Pancreas (tissue), 10 donors: Measurements from ENCODE around the gene KIFC1. TPM values are rescaled to one million over a fixed set of nuclear protein-coding genes. Genes with fewer than 3 reads are reported as not detected.

Source experiments
- ATAC-seq, 4 donors: fragments of 200-7000 bp; cut with Tn5 transposase; one replicate each; pipeline versions ENCODE4 v1.8.0 to v1.9.1; 2020; ENCODE audit warnings: mild to moderate bottlenecking in 4 of 4, moderate library complexity in 4 of 4
- DNase-seq, 6 donors: peaks; one replicate each; pipeline ENCODE4 v3.0.0-alpha.2; 2020
- FAIRE-seq: peaks from 2 replicates; lab custom pipeline; 2012; peaks lifted over from hg19 to GRCh38; lab: Jason Lieb, UNC
- H3K27ac ChIP-seq, 4 donors: fragments of 200-600 bp; sonication (generic); 1 replicate in 3 of 4; 2 replicates in 1 of 4; pipeline versions ENCODE4 v1.5.0 to v1.8.0; 2020
- H3K27me3 ChIP-seq, 4 donors: fragments of 200-600 bp; one replicate each; pipeline ENCODE4 v1.8.0; 2021
- H3K36me3 ChIP-seq, 3 donors: fragments of 200-600 bp; sonication (generic) in 1 of 3; one replicate each; pipeline versions ENCODE4 v1.5.0 to v1.8.0; 2020 to 2021
- H3K4me1 ChIP-seq, 3 donors: fragments of 200-600 bp; one replicate each; pipeline ENCODE4 v1.8.0; 2021
- H3K4me3 ChIP-seq, 4 donors: fragments of 200-600 bp; sonication (generic) in 2 of 4; one replicate each; pipeline versions ENCODE4 v1.5.0 to v1.8.0; 2020 to 2021
- H3K9me3 ChIP-seq, 4 donors: fragments of 200-600 bp; one replicate each; pipeline ENCODE4 v1.8.0; 2021
- CTCF ChIP-seq, 4 donors: fragments of 200-600 bp; sonication (generic) in 3 of 4; IDR thresholded peaks; one replicate each; pipeline versions ENCODE4 v1.5.0 to v1.8.0; 2021; ENCODE audit warnings: antibody characterized with exemption in 4 of 4
- WGBS, 2 donors: extraction: QIAGEN DNeasy Blood & Tissue Kit; methylation state at CpG; one replicate each; pipeline ENCODE4 v1.1.7; 2013; 5-methylcytosine and 5-hydroxymethylcytosine counted together
- intact Hi-C, 3 donors: fragments of 100-400 bp; cut with DNase I; formaldehyde crosslinking; loops; one replicate each; pipeline versions ENCODE4 v1.11.1 to v1.14.2; 2022
- microRNA-seq, 2 donors: library from miRNA; unstranded; fragments of <30 nt; microRNA quantifications; one replicate each; pipeline versions ENCODE4 to v1.1.0, GENCODE V29; 2019 to 2020
- polyA plus RNA-seq, 2 donors: library from polyadenylated mRNA; stranded (reverse); fragments of 200-250 nt; gene quantifications; one replicate each; pipeline ENCODE4 v1.2.3, GENCODE V29; 2013
- total RNA-seq, 6 donors: library from RNA; stranded (reverse); fragmentation: NEBNext Ultra II Directional in 4 of 6; extraction: Animal tissue kit (Norgen Biotek cat#: 25700) in 4 of 6; gene quantifications; one replicate each; pipeline versions ENCODE4 v1.2.1 to v1.2.4, GENCODE V29; 2021 to 2023
- donor health status: healthy with polysubstance abuse.
- donor health status: DM: no; HTN: no; CAD: no; lungs with moderate emphysema.
- donor health status: DM: no; HTN: no; CAD: no.
- donor health status: control.
- donor health status: control.
- donor health status: Bipolar disorder and iron deficiency.
- donor health status: DM: yes; HTN: yes; CAD: no.
- donor health status: DM: no; HTN: no; CAD: no.
- donor health status: DM: no; HTN: no; CAD: no.
- donor health status: DM: yes; HTN: yes; CAD: no.

Gene KIFC1
- total and polyA plus RNA-seq, 8 donors, result 0.14 to 1.5 (median 0.35) TPM

DNA sequence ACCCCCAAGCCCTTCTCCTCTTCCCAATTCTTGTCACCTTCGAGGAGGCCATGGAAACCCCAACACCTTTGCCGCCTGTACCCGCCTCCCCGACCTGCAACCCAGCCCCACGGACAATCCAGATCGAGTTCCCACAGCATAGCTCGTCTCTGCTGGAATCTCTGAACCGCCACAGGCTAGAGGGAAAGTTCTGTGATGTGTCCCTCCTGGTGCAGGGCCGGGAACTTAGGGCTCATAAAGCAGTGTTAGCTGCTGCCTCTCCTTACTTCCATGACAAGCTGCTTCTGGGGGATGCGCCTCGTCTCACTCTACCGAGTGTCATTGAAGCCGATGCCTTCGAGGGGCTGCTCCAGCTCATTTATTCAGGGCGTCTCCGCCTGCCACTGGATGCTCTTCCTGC, 63.4 kb downstream of the KIFC1 start:
- DNase-seq (no peak), FAIRE-seq (no peak), ATAC-seq (no peak)
- intact Hi-C loops, result no loop called here
- H3K9me3 ChIP-seq, result no peaks in the 10 kb centered on the region
- WGBS, 2 donors, result 39 to 43% methylated on average over 16 of the region's 16 CpGs
- H3K4me3 ChIP-seq, result peak overlapping the region; percentile 75 to 96 (median 91)
- no peaks in the 10 kb centered on the region for H3K36me3 ChIP-seq
- H3K27me3 ChIP-seq, result no peaks in the 10 kb centered on the region
- TF ChIP-seq CTCF (IDR thresholded peaks at IDR 0.05), result no peak
- no peak overlapping the region for H3K27ac ChIP-seq
- peaks cover 0 to 12% (median 0%) of the 10 kb centered on the region in 3 donors for H3K4me1 ChIP-seq

GRCh38 chr6:33456156-33456555, 64.5 kb downstream of the KIFC1 start:
- 96 to 97% methylated on average over 12 of the region's 12 CpGs for WGBS, 2 donors
- Histone ChIP-seq H3K9me3 (no peaks in the 10 kb centered on the region), H3K4me3 (no peak overlapping the region), H3K27me3 (no peaks in the 10 kb centered on the region), H3K36me3 (no peaks in the 10 kb centered on the region), H3K27ac (no peak overlapping the region), H3K4me1 (peaks cover 0 to 12% (median 0%) of the 10 kb centered on the region in 3 donors)
- ATAC-seq, result no peak
- intact Hi-C loops, result no loop called here
- FAIRE-seq, result no peak
- no peak for DNase-seq
- no peak for TF ChIP-seq CTCF (IDR thresholded peaks at IDR 0.05)

- no peak for DNase-seq
- intact Hi-C loops, result no loop called here
- TF ChIP-seq CTCF (IDR thresholded peaks at IDR 0.05), result no peak
- Histone ChIP-seq H3K4me3 (no peak overlapping the region), H3K9me3 (no peaks in the 10 kb centered on the region), H3K4me1 (peaks cover 0 to 7% (median 0%) of the 10 kb centered on the region in 3 donors), H3K27me3 (no peaks in the 10 kb centered on the region), H3K27ac (no peak overlapping the region), H3K36me3 (no peaks in the 10 kb centered on the region)
- no peak for FAIRE-seq
- WGBS, 2 donors, result 48 to 59% methylated on average over 3 of the region's 3 CpGs
- no peak for ATAC-seq
Measured at GRCh38 chr6:33458676-33459075, 67.1 kb downstream of the KIFC1 start.

- no peaks in the 10 kb centered on the region for H3K36me3 ChIP-seq
- no peak for ATAC-seq
- no peak for DNase-seq
- H3K27ac ChIP-seq, result no peak overlapping the region
- no peak for FAIRE-seq
- TF ChIP-seq CTCF (IDR thresholded peaks at IDR 0.05), result no peak
- no peak overlapping the region for H3K4me3 ChIP-seq
- H3K27me3 ChIP-seq, result no peaks in the 10 kb centered on the region
- 89 to 100% methylated on average over 2 of the region's 2 CpGs for WGBS, 2 donors
- intact Hi-C loops, result no loop called here
- no peaks in the 10 kb centered on the region for H3K9me3 ChIP-seq
- peaks cover 0 to 6% (median 0%) of the 10 kb centered on the region in 3 donors for H3K4me1 ChIP-seq
Measured at GRCh38 chr6:33459226-33459625, 67.6 kb downstream of the KIFC1 start.

Small RNA genes lying within 50 kb of the gene (microRNA-seq; reads per million reads assigned to microRNA genes)
- 0 reads per million in 2 donors for gene MIR5004

Other genes with a start within 250 kb of the KIFC1 start
- gene COL11A2, start 199.4 kb upstream of the KIFC1 start, total RNA-seq, result under 1 TPM; 0.15 to 0.75 (median 0.36) TPM
- 1 to 10 TPM; 2.9 to 3.1 TPM for gene COL11A2, start 199.4 kb upstream of the KIFC1 start, polyA plus RNA-seq
- gene RXRB, start 191.2 kb upstream of the KIFC1 start, total RNA-seq, result 10 to 100 TPM; 20.1 to 30.9 (median 21.9) TPM
- 10 to 100 TPM; 48.8 to 68.3 TPM for gene RXRB, start 191.2 kb upstream of the KIFC1 start, polyA plus RNA-seq
- 10 to 100 TPM; 41.6 to 87.5 (median 64.5) TPM for gene SLC39A7, start 191.0 kb upstream of the KIFC1 start, total RNA-seq
- gene SLC39A7, start 191.0 kb upstream of the KIFC1 start, polyA plus RNA-seq, result 100 to 1,000 TPM in 1 of 2 donors, 10 to 100 TPM in 1; 53.9 to 111 TPM
- gene HSD17B8, start 187.2 kb upstream of the KIFC1 start, total RNA-seq, result 10 to 100 TPM; 20.9 to 47.3 (median 31.4) TPM
- 10 to 100 TPM; 36.2 to 47.4 TPM for gene HSD17B8, start 187.2 kb upstream of the KIFC1 start, polyA plus RNA-seq
- gene RING1, start 183.3 kb upstream of the KIFC1 start, total RNA-seq, result 10 to 100 TPM; 15.0 to 28.0 (median 20.1) TPM
- gene RING1, start 183.3 kb upstream of the KIFC1 start, polyA plus RNA-seq, result 10 to 100 TPM; 47.4 to 57.6 TPM
- gene VPS52, start 119.9 kb upstream of the KIFC1 start, total RNA-seq, result 10 to 100 TPM; 23.2 to 37.5 (median 24.8) TPM
- 10 to 100 TPM; 50.1 to 62.2 TPM for gene VPS52, start 119.9 kb upstream of the KIFC1 start, polyA plus RNA-seq
- 1,000 to 10,000 TPM; 1,052 to 2,464 (median 1,700) TPM for gene RPS18, start 119.7 kb upstream of the KIFC1 start, total RNA-seq
- 1,000 to 10,000 TPM; 2,817 to 3,510 TPM for gene RPS18, start 119.7 kb upstream of the KIFC1 start, polyA plus RNA-seq
- gene B3GALT4, start 114.7 kb upstream of the KIFC1 start, total RNA-seq, result 1 to 10 TPM; 2.1 to 5.4 (median 2.6) TPM
- 1 to 10 TPM; 5.6 to 8.7 TPM for gene B3GALT4, start 114.7 kb upstream of the KIFC1 start, polyA plus RNA-seq
- gene WDR46, start 102.6 kb upstream of the KIFC1 start, total RNA-seq, result 10 to 100 TPM; 17.7 to 28.8 (median 26.2) TPM
- gene WDR46, start 102.6 kb upstream of the KIFC1 start, polyA plus RNA-seq, result 10 to 100 TPM; 90.1 to 96.8 TPM
- gene PFDN6, start 102.2 kb upstream of the KIFC1 start, total RNA-seq, result 10 to 100 TPM in 5 of 6 donors, 1 to 10 TPM in 1; 9.7 to 19.9 (median 19.0) TPM
- gene PFDN6, start 102.2 kb upstream of the KIFC1 start, polyA plus RNA-seq, result 100 to 1,000 TPM in 1 of 2 donors, 10 to 100 TPM in 1; 76.2 to 119 TPM
- 10 to 100 TPM; 24.5 to 70.8 (median 30.2) TPM for gene RGL2, start 92.9 kb upstream of the KIFC1 start, total RNA-seq
- 100 to 1,000 TPM in 1 of 2 donors, 10 to 100 TPM in 1; 87.3 to 121 TPM for gene RGL2, start 92.9 kb upstream of the KIFC1 start, polyA plus RNA-seq
- 100 to 1,000 TPM in 2 of 6 donors, 10 to 100 TPM in 4; 31.0 to 152 (median 41.2) TPM for gene TAPBP, start 77.7 kb upstream of the KIFC1 start, total RNA-seq
- 10 to 100 TPM; 28.0 to 60.6 TPM for gene TAPBP, start 77.7 kb upstream of the KIFC1 start, polyA plus RNA-seq
- 10 to 100 TPM in 2 of 6 donors, 1 to 10 TPM in 4; 6.7 to 13.1 (median 9.3) TPM for gene ZBTB22, start 74.1 kb upstream of the KIFC1 start, total RNA-seq
- gene ZBTB22, start 74.1 kb upstream of the KIFC1 start, polyA plus RNA-seq, result 10 to 100 TPM; 10.8 to 14.3 TPM
- gene DAXX, start 68.9 kb upstream of the KIFC1 start, total RNA-seq, result 10 to 100 TPM; 12.9 to 22.5 (median 15.6) TPM
- 10 to 100 TPM; 18.1 to 24.6 TPM for gene DAXX, start 68.9 kb upstream of the KIFC1 start, polyA plus RNA-seq
- gene PHF1, start 19.2 kb downstream of the KIFC1 start, total RNA-seq, result 10 to 100 TPM; 28.5 to 68.0 (median 47.2) TPM
- 100 to 1,000 TPM; 143 to 192 TPM for gene PHF1, start 19.2 kb downstream of the KIFC1 start, polyA plus RNA-seq
- 10 to 100 TPM; 65.0 to 99.6 (median 78.1) TPM for gene CUTA, start 26.3 kb downstream of the KIFC1 start, total RNA-seq
- gene CUTA, start 26.3 kb downstream of the KIFC1 start, polyA plus RNA-seq, result 100 to 1,000 TPM in 1 of 2 donors, 10 to 100 TPM in 1; 96.7 to 204 TPM
- 10 to 100 TPM in 1 of 6 donors, 1 to 10 TPM in 5; 4.6 to 11.0 (median 5.6) TPM for gene SYNGAP1, start 28.2 kb downstream of the KIFC1 start, total RNA-seq
- gene SYNGAP1, start 28.2 kb downstream of the KIFC1 start, polyA plus RNA-seq, result 10 to 100 TPM in 1 of 2 donors, 1 to 10 TPM in 1; 8.3 to 16.4 TPM
- 1 to 10 TPM; 1.7 to 4.7 (median 3.6) TPM for gene ZBTB9, start 62.8 kb downstream of the KIFC1 start, total RNA-seq
- gene ZBTB9, start 62.8 kb downstream of the KIFC1 start, polyA plus RNA-seq, result 1 to 10 TPM; 1.7 to 3.6 TPM
- 10 to 100 TPM in 1 of 6 donors, 1 to 10 TPM in 5; 5.6 to 11.2 (median 6.9) TPM for gene BAK1, start 188.5 kb downstream of the KIFC1 start, total RNA-seq
- 1 to 10 TPM; 7.2 to 7.7 TPM for gene BAK1, start 188.5 kb downstream of the KIFC1 start, polyA plus RNA-seq
- gene ITPR3, start 229.5 kb downstream of the KIFC1 start, total RNA-seq, result 10 to 100 TPM in 5 of 6 donors, 1 to 10 TPM in 1; 9.1 to 20.3 (median 11.4) TPM
- 10 to 100 TPM; 13.7 to 15.3 TPM for gene ITPR3, start 229.5 kb downstream of the KIFC1 start, polyA plus RNA-seq